Spleen (tissue), 11 donors: Measurements from ENCODE around the gene RHBDL1. TPM values are rescaled to one million over a fixed set of nuclear protein-coding genes. Genes with fewer than 3 reads are reported as not detected.
A peak's percentile ranks its signal among the peaks of the same experiment; 100 is the strongest.

Source experiments
- DNase-seq: peaks from one replicate; pipeline ENCODE4 v3.0.0-alpha.2; 2020
- H3K27ac ChIP-seq, 8 donors: fragments of 200-600 bp; sonication (generic) in 7 of 8; 1 replicate in 4 of 8; 2 replicates in 4 of 8; pipeline versions ENCODE4 v1.5.0 to v1.8.0; 2016 to 2021; ENCODE audit warnings: inconsistent platforms in 4 of 8, mild to moderate bottlenecking in 4 of 8, moderate library complexity in 1 of 8
- H3K27me3 ChIP-seq, 7 donors: fragments of 200-600 bp; sonication (generic) in 6 of 7; replicated peaks in 1 of 7; 1 replicate in 4 of 7; 2 replicates in 3 of 7; pipeline versions ENCODE4 v1.5.0 to v1.8.0; 2016 to 2021; ENCODE audit warnings: inconsistent platforms in 3 of 7, mild to moderate bottlenecking in 1 of 7
- H3K36me3 ChIP-seq, 6 donors: fragments of 200-600 bp; sonication (generic) in 5 of 6; 1 replicate in 4 of 6; 2 replicates in 2 of 6; pipeline versions ENCODE4 v1.5.0 to v1.8.0; 2016 to 2021; ENCODE audit warnings: inconsistent platforms in 2 of 6
- H3K4me1 ChIP-seq, 6 donors: fragments of 200-600 bp; sonication (generic) in 5 of 6; 1 replicate in 3 of 6; 2 replicates in 3 of 6; pipeline versions ENCODE4 v1.5.0 to v1.8.0; 2016 to 2021; ENCODE audit warnings: inconsistent platforms in 3 of 6
- H3K4me3 ChIP-seq, 8 donors: fragments of 200-600 bp; sonication (generic) in 7 of 8; 1 replicate in 4 of 8; 2 replicates in 4 of 8; pipeline versions ENCODE4 v1.5.0 to v1.8.0; 2016 to 2021; ENCODE audit warnings: inconsistent platforms in 4 of 8, mild to moderate bottlenecking in 4 of 8, moderate library complexity in 2 of 8
- H3K9me3 ChIP-seq, 8 donors: fragments of 200-600 bp; sonication (generic) in 7 of 8; 1 replicate in 4 of 8; 2 replicates in 4 of 8; pipeline versions ENCODE4 v1.5.0 to v1.8.0; 2016 to 2021; ENCODE audit warnings: inconsistent platforms in 4 of 8
- CTCF ChIP-seq, 11 experiments: fragments of 200-600 bp in 7 of 11; fragments of 450-650 bp in 4 of 11; sonication (generic) in 4 of 11; IDR thresholded peaks in 8 of 11; conservative IDR thresholded peaks in 3 of 11; 1 replicate in 7 of 11; 2 replicates in 4 of 11; pipeline versions ENCODE4 v1.4.0 to v1.8.0; 2016 to 2021; ENCODE audit warnings: antibody characterized with exemption in 11 of 11, inconsistent platforms in 4 of 11, mild to moderate bottlenecking in 1 of 11
- POLR2A ChIP-seq, 3 donors: fragments of 450-650 bp; IDR thresholded peaks; one replicate each; pipeline ENCODE4 v1.5.1; 2017; ENCODE audit warnings: antibody characterized with exemption in 3 of 3, mild to moderate bottlenecking in 1 of 3
- POLR2AphosphoS5 ChIP-seq, 3 donors: sonication (generic); formaldehyde crosslinking; IDR thresholded peaks; one replicate each; pipeline ENCODE4 v1.5.1; 2017; ENCODE audit warnings: antibody characterized with exemption in 3 of 3
- WGBS, 5 donors: extraction: QIAGEN DNeasy Blood & Tissue Kit in 3 of 5; methylation state at CpG; one replicate each; pipeline versions ENCODE4 v1.1.5 to v1.1.7; 2013 to 2018; 5-methylcytosine and 5-hydroxymethylcytosine counted together
- intact Hi-C: fragments of 100-400 bp; cut with DNase I; formaldehyde crosslinking; loops from one replicate; pipeline ENCODE4 v1.15.0; 2023; ENCODE audit warnings: low total_unique reads
- polyA plus RNA-seq, 3 donors: library from polyadenylated mRNA; stranded (reverse); fragments of 200-250 nt; gene quantifications; one replicate each; pipeline ENCODE4 v1.2.1, GENCODE V29; 2013
- total RNA-seq, 7 donors: library from RNA; depleted of rRNA in 3 of 7; stranded (reverse); fragments of >200 nt in 3 of 7; fragmentation: NEBNext Ultra II Directional in 4 of 7; extraction: Animal tissue kit (Norgen Biotek cat#: 25700) in 4 of 7; gene quantifications; one replicate each; pipeline versions ENCODE4 v1.1.0 to v1.2.1, GENCODE V29; 2016 to 2021
- donor health status: healthy with polysubstance abuse.
- donor health status: DM: no; HTN: no; CAD: no; lungs with moderate emphysema.
- donor health status: DM: no; HTN: no; CAD: no.
- donor health status: Bipolar disorder and iron deficiency.
- donor health status: healthy.
- donor health status: DM: no; HTN: no; CAD: no.
- donor health status: DM: yes; HTN: yes; CAD: no.

The RHBDL1 gene
- total and polyA plus RNA-seq, 10 donors: 0.37 to 2.0 (median 0.65) TPM

GRCh38 chr16:638034-638543, 37.4 kb upstream of the RHBDL1 start:
- 82 to 91% (median 88%) methylated on average over 10 to 15 of the region's 15 CpGs for WGBS, 5 donors
- no peak overlapping the region for H3K4me3 ChIP-seq
- TF ChIP-seq POLR2AphosphoS5 (IDR thresholded peaks at IDR 0.05): no peak
- peaks cover 25 to 76% (median 51%) of the 10 kb centered on the region in 6 donors for H3K4me1 ChIP-seq
- no peaks in the 10 kb centered on the region for H3K9me3 ChIP-seq
- peak; percentile 84 for DNase-seq
- peaks cover 0 to 4% (median 0%) of the 10 kb centered on the region in 7 donors for H3K27me3 ChIP-seq
- H3K27ac ChIP-seq: peak overlapping the region in 2 of 8 donors; percentile 93 to 96
- peaks cover 0 to 21% (median 12%) of the 10 kb centered on the region in 6 donors for H3K36me3 ChIP-seq
- intact Hi-C loops: no loop called here

GRCh38 chr16:638836-639235, 36.6 kb upstream of the RHBDL1 start:
- peaks cover 0 to 14% (median 5%) of the 10 kb centered on the region in 6 donors for H3K36me3 ChIP-seq
- peaks cover 26 to 84% (median 56%) of the 10 kb centered on the region in 6 donors for H3K4me1 ChIP-seq
- DNase-seq: no peak
- intact Hi-C loops: no loop called here
- H3K27me3 ChIP-seq: peaks cover 0 to 4% (median 0%) of the 10 kb centered on the region in 7 donors
- H3K4me3 ChIP-seq: no peak overlapping the region
- 77 to 89% (median 81%) methylated on average over 8 to 9 of the region's 9 CpGs for WGBS, 5 donors
- peak overlapping the region in 2 of 8 donors; percentile 12 to 28 for H3K27ac ChIP-seq
- TF ChIP-seq CTCF (IDR thresholded peaks at IDR 0.05 in 8 of 11, conservative IDR thresholded peaks at IDR 0.05 in 3 of 11): no peak
- TF ChIP-seq POLR2A (IDR thresholded peaks at IDR 0.05): no peak
- no peak for TF ChIP-seq POLR2AphosphoS5 (IDR thresholded peaks at IDR 0.05)
- no peaks in the 10 kb centered on the region for H3K9me3 ChIP-seq

- TF ChIP-seq CTCF (IDR thresholded peaks at IDR 0.05 in 8 of 11, conservative IDR thresholded peaks at IDR 0.05 in 3 of 11) (no peak), POLR2AphosphoS5 (IDR thresholded peaks at IDR 0.05) (no peak), POLR2A (IDR thresholded peaks at IDR 0.05) (no peak)
- intact Hi-C loops: loop anchor here (5.0 kb wide), 1 partner anchor 53 kb away; no protein-coding TSS in a partner anchor
- H3K27me3 ChIP-seq: peaks cover 0 to 4% (median 0%) of the 10 kb centered on the region in 7 donors
- DNase-seq: no peak
- H3K4me1 ChIP-seq: peaks cover 18 to 76% (median 46%) of the 10 kb centered on the region in 6 donors
- no peaks in the 10 kb centered on the region for H3K9me3 ChIP-seq
- H3K27ac ChIP-seq: peak overlapping the region in 2 of 8 donors; percentile 30 to 92
- no peak overlapping the region for H3K4me3 ChIP-seq
- H3K36me3 ChIP-seq: no peaks in the 10 kb centered on the region
- 77 to 100% (median 91%) methylated on average over 2 to 5 of the region's 5 CpGs for WGBS, 5 donors
Measured at GRCh38 chr16:640614-641013, 34.9 kb upstream of the RHBDL1 start.

- peak within 1 kb of the TSS; percentile 77 to 93 (median 88) for H3K27ac ChIP-seq
- peaks cover 0 to 3% (median 0%) of the 10 kb centered on the region in 7 donors for H3K27me3 ChIP-seq
- no peaks in the 10 kb centered on the region for H3K9me3 ChIP-seq
- TF ChIP-seq CTCF (IDR thresholded peaks at IDR 0.05 in 8 of 11, conservative IDR thresholded peaks at IDR 0.05 in 3 of 11) (no peak), POLR2AphosphoS5 (IDR thresholded peaks at IDR 0.05) (peak; percentile 85 to 86 (median 86)), POLR2A (IDR thresholded peaks at IDR 0.05) (peak in 1 of 3 donors; percentile 14)
- DNase-seq: peak; percentile 94
- intact Hi-C loops: loop anchor here (5.0 kb wide), 1 partner anchor 54 kb away; no protein-coding TSS in a partner anchor
- H3K36me3 ChIP-seq: no peaks in the 10 kb centered on the region
- H3K4me1 ChIP-seq: peaks cover 17 to 82% (median 50%) of the 10 kb centered on the region in 6 donors
- WGBS, 5 donors: 1 to 3% (median 1%) methylated on average over 11 to 81 of the region's 81 CpGs
- peak within 1 kb of the TSS; percentile 82 to 99 (median 94) for H3K4me3 ChIP-seq
Measured at GRCh38 chr16:641326-642188, 33.9 kb upstream of the RHBDL1 start, which contains the start of gene MCRIP2. MCRIP2 (plus strand) TSS chr16:641828; CDS start chr16:641992, 164 bp downstream.
